ENCODE results near the gene APOL5.

Gene APOL5

GRCh38 chr22:35731321-35731720, 13.6 kb downstream of the APOL5 start:
- H3K27me3 ChIP-seq (ENCODE audit: insufficient read depth, low read depth): no peaks in the 10 kb centered on the region

GRCh38 chr22:35732116-35732515, 14.4 kb downstream of the APOL5 start:
- Histone ChIP-seq H3K79me2 (ENCODE audit: insufficient read depth, low read depth) (no peaks in the 10 kb centered on the region), H3K4me1 (ENCODE audit: low read depth, poor library complexity, severe bottlenecking) (no peaks in the 10 kb centered on the region), H3K4me2 (no peak overlapping the region), H3K27me3 (ENCODE audit: insufficient read depth, low read depth) (no peaks in the 10 kb centered on the region), H3K36me3 (ENCODE audit: insufficient read depth) (no peaks in the 10 kb centered on the region), H4K20me1 (ENCODE audit: insufficient read depth) (no peaks in the 10 kb centered on the region), H2AFZ (ENCODE audit: low read depth) (no peak overlapping the region), H3K4me3 (IDR thresholded peaks at IDR 0.05; ENCODE audit: insufficient read depth, low read depth, low read length) (no peak overlapping the region), H3K9ac (no peak overlapping the region), H3K27ac (no peak overlapping the region)
- TF ChIP-seq CTCF (conservative IDR thresholded peaks at IDR 0.05; ENCODE audit: low read depth, low read length): no peak

More at GRCh38 chr22:35731321-35731720, 13.6 kb downstream of the APOL5 start:
- no peak overlapping the region for H2AFZ ChIP-seq (ENCODE audit: low read depth)
- no peak overlapping the region for H3K4me3 ChIP-seq (IDR thresholded peaks at IDR 0.05; ENCODE audit: insufficient read depth, low read depth, low read length)
- no peaks in the 10 kb centered on the region for H3K79me2 ChIP-seq (ENCODE audit: insufficient read depth, low read depth)
- H3K4me2 ChIP-seq: no peak overlapping the region
- no peaks in the 10 kb centered on the region for H3K36me3 ChIP-seq (ENCODE audit: insufficient read depth)
- H3K4me1 ChIP-seq (ENCODE audit: low read depth, poor library complexity, severe bottlenecking): no peaks in the 10 kb centered on the region
- no peak for TF ChIP-seq CTCF (conservative IDR thresholded peaks at IDR 0.05; ENCODE audit: low read depth, low read length)
- no peak overlapping the region for H3K27ac ChIP-seq
- no peak overlapping the region for H3K9ac ChIP-seq
- H4K20me1 ChIP-seq (ENCODE audit: insufficient read depth): no peaks in the 10 kb centered on the region

GRCh38 chr22:35733036-35733435, 15.4 kb downstream of the APOL5 start:
- H3K9ac ChIP-seq: no peak overlapping the region

GRCh38 chr22:35733791-35734516, 16.3 kb downstream of the APOL5 start:
- H3K27ac ChIP-seq: no peak overlapping the region
- TF ChIP-seq CTCF (conservative IDR thresholded peaks at IDR 0.05; ENCODE audit: low read depth, low read length): no peak
- no peaks in the 10 kb centered on the region for H3K4me1 ChIP-seq (ENCODE audit: low read depth, poor library complexity, severe bottlenecking)
- H3K4me2 ChIP-seq: no peak overlapping the region
- no peaks in the 10 kb centered on the region for H3K36me3 ChIP-seq (ENCODE audit: insufficient read depth)
- no peak overlapping the region for H3K4me3 ChIP-seq (IDR thresholded peaks at IDR 0.05; ENCODE audit: insufficient read depth, low read depth, low read length)
- H3K9ac ChIP-seq: no peak overlapping the region
- no peaks in the 10 kb centered on the region for H4K20me1 ChIP-seq (ENCODE audit: insufficient read depth)
- no peak overlapping the region for H2AFZ ChIP-seq (ENCODE audit: low read depth)
- no peaks in the 10 kb centered on the region for H3K79me2 ChIP-seq (ENCODE audit: insufficient read depth, low read depth)
- no peaks in the 10 kb centered on the region for H3K27me3 ChIP-seq (ENCODE audit: insufficient read depth, low read depth)

More at GRCh38 chr22:35733036-35733435, 15.4 kb downstream of the APOL5 start:
- Histone ChIP-seq H3K4me1 (ENCODE audit: low read depth, poor library complexity, severe bottlenecking) (no peaks in the 10 kb centered on the region), H4K20me1 (ENCODE audit: insufficient read depth) (no peaks in the 10 kb centered on the region), H3K27ac (no peak overlapping the region), H3K4me2 (no peak overlapping the region), H3K4me3 (IDR thresholded peaks at IDR 0.05; ENCODE audit: insufficient read depth, low read depth, low read length) (no peak overlapping the region), H2AFZ (ENCODE audit: low read depth) (no peak overlapping the region), H3K27me3 (ENCODE audit: insufficient read depth, low read depth) (no peaks in the 10 kb centered on the region), H3K36me3 (ENCODE audit: insufficient read depth) (no peaks in the 10 kb centered on the region), H3K79me2 (ENCODE audit: insufficient read depth, low read depth) (no peaks in the 10 kb centered on the region)
- TF ChIP-seq CTCF (conservative IDR thresholded peaks at IDR 0.05; ENCODE audit: low read depth, low read length): no peak

Data from KMS-11 (cell line).